Stimulated activated effector memory CD8-positive, alpha-beta T cell treated with anti-CD3 and anti-CD28 coated beads, Interleukin-12 subunit alpha, Interleukin-12 subunit beta, amount 100 ng/mL, for 72 hours (primary cell): Measurements from ENCODE around the gene TBC1D10B.
A peak's percentile ranks its signal among the peaks of the same experiment; 100 is the strongest.

Experiments
- ATAC-seq: fragments of 150-1000 bp; cut with Tn5 transposase; 2 replicates; pipeline ENCODE4 v1.10.0; 2021
- DNase-seq, 2 donors: peaks; one replicate each; pipeline ENCODE4 v3.0.0; 2021 to 2022; ENCODE audit warnings: low spot score in 2 of 2
- H3K27ac Mint-ChIP-seq: one replicate; pipeline ENCODE4 v1.8.0; 2022; ENCODE audit warnings: mild to moderate bottlenecking, mixed read lengths
- H3K36me3 Mint-ChIP-seq: one replicate; pipeline ENCODE4 v1.8.0; 2022; ENCODE audit warnings: mild to moderate bottlenecking, mixed read lengths
- H3K4me1 Mint-ChIP-seq: one replicate; pipeline ENCODE4 v1.8.0; 2022; ENCODE audit warnings: mixed read lengths
- H3K4me3 Mint-ChIP-seq: one replicate; pipeline ENCODE4 v1.8.0; 2022; ENCODE audit warnings: mild to moderate bottlenecking, mixed read lengths
- H3K9me3 Mint-ChIP-seq: one replicate; pipeline ENCODE4 v1.8.0; 2022; ENCODE audit warnings: mixed read lengths

Gene TBC1D10B, protein sequence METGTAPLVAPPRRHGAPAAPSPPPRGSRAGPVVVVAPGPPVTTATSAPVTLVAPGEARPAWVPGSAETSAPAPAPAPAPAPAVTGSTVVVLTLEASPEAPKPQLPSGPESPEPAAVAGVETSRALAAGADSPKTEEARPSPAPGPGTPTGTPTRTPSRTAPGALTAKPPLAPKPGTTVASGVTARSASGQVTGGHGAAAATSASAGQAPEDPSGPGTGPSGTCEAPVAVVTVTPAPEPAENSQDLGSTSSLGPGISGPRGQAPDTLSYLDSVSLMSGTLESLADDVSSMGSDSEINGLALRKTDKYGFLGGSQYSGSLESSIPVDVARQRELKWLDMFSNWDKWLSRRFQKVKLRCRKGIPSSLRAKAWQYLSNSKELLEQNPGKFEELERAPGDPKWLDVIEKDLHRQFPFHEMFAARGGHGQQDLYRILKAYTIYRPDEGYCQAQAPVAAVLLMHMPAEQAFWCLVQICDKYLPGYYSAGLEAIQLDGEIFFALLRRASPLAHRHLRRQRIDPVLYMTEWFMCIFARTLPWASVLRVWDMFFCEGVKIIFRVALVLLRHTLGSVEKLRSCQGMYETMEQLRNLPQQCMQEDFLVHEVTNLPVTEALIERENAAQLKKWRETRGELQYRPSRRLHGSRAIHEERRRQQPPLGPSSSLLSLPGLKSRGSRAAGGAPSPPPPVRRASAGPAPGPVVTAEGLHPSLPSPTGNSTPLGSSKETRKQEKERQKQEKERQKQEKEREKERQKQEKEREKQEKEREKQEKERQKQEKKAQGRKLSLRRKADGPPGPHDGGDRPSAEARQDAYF

DNA sequence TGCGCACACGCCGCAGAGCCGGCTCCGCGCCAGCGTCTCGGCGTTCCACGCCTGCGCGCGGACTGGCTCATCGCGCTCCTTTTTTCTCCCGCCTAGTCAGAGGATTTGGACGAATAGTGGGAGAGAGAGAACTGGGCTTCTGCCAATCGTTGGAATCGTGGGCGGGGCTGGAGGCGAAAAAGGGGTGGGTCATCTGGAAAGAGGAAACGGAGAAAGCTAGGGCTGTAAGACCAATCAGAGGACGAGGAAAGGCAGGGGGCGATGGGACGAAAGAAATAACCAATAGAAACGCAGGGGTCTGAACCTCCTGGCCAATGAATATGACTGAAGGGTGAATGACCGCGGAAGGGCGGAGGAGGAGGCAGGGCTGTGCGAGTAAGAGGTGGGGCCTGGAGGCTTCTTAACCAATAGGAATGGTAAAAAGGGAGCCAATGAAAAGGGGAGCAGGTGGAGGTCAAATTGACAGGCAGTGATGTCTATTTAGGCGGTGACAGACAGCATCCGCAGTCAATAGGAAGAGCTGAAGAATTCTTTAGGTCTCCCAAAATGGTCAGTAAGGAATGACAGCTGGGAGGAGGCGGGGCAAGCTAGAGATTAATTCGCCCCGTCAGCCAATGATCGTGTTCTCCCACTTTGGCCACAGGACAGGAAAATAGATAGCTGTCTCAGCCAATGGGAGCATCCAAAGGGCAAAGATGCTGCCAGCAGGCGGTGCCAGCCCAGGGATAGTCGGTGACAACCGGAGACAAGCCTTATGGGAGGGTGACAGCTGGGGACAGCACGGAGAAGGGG, at the start of gene TBC1D10B:
Gene TBC1D10B, minus strand, starts transcription at position 39 of the 792 bp plus-strand sequence. CDS start 311 bp downstream, outside the sequence.
- H3K9me3 Mint-ChIP-seq, result no peaks in the 10 kb centered on the region
- peak within 1 kb of the TSS; percentile 93 for H3K27ac Mint-ChIP-seq
- DNase-seq (peak; percentile 88 to 99), ATAC-seq (peak; percentile 89)
- H3K36me3 Mint-ChIP-seq, result peaks cover 45% of the 10 kb centered on the region
- H3K4me3 Mint-ChIP-seq, result peak within 1 kb of the TSS; percentile 91
- H3K4me1 Mint-ChIP-seq, result peaks cover 46% of the 10 kb centered on the region

DNA sequence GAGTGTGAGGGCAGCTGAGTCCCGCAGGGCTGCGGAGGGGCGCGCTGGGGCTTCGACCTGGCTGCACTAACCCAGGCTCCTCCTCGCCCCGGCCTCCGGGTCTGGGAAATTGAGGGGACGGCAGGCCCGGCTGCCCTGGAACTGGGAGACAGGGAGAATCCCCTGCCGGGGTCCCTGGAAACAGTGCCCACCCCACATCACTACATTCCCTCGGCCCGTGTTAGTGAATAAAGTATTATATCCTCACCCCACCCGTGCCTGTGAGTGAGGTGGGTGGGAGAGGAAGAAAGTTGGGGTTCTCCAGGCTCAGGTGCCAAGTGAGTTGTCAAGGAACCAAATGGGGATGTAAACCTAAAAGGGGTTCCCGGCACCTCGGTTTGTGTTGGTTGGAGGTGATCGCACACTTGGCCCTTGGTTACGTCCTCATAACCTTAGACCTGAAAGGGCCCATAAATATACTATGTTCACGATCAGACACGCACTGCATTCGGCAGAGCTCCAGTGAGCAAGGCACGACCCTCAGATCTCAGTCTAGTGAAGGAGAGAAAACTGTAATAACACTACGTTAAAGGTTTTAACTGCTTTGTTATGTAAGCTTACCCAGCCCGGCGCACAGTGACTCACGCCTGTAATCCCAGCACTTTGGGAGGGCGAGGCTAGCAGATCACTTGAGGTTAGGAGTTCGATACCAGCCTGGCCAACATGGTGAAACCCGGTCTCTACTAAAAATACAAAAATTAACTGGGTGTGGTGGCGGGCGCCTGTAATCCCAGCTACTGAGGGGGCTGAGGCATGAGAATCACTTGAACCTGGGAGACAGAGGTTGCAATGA, 48.3 kb upstream of the TBC1D10B start:
- Mint-ChIP-seq H3K4me1 (peaks cover 34% of the 10 kb centered on the region), H3K9me3 (no peaks in the 10 kb centered on the region), H3K36me3 (peaks cover 44% of the 10 kb centered on the region), H3K4me3 (peak overlapping the region; percentile 63), H3K27ac (no peak overlapping the region)
- ATAC-seq, result no peak
- peak in 1 of 2 donors; percentile 59 for DNase-seq

DNA sequence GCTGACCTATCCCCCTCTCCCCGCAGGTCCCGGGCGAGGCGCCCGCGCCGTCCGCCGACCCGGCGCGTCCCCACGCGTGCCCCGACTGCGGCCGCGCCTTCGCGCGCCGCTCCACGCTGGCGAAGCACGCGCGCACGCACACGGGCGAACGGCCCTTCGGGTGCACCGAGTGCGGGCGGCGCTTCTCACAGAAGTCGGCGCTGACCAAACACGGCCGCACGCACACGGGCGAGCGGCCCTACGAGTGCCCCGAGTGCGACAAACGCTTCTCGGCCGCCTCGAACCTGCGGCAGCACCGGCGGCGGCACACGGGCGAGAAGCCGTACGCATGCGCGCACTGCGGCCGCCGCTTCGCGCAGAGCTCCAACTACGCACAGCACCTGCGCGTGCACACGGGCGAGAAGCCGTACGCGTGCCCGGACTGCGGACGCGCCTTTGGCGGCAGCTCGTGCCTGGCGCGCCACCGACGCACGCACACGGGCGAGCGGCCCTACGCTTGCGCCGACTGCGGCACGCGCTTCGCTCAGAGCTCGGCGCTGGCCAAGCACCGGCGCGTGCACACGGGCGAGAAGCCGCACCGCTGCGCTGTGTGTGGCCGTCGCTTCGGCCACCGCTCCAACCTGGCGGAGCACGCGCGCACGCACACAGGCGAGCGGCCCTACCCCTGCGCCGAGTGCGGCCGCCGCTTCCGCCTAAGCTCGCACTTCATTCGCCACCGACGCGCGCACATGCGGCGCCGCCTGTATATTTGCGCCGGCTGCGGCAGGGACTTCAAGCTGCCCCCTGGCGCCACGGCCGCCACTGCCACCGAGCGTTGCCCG, 47.4 kb upstream of the TBC1D10B start:
- H3K36me3 Mint-ChIP-seq, result peaks cover 52% of the 10 kb centered on the region
- no peak overlapping the region for H3K27ac Mint-ChIP-seq
- H3K9me3 Mint-ChIP-seq, result no peaks in the 10 kb centered on the region

DNA sequence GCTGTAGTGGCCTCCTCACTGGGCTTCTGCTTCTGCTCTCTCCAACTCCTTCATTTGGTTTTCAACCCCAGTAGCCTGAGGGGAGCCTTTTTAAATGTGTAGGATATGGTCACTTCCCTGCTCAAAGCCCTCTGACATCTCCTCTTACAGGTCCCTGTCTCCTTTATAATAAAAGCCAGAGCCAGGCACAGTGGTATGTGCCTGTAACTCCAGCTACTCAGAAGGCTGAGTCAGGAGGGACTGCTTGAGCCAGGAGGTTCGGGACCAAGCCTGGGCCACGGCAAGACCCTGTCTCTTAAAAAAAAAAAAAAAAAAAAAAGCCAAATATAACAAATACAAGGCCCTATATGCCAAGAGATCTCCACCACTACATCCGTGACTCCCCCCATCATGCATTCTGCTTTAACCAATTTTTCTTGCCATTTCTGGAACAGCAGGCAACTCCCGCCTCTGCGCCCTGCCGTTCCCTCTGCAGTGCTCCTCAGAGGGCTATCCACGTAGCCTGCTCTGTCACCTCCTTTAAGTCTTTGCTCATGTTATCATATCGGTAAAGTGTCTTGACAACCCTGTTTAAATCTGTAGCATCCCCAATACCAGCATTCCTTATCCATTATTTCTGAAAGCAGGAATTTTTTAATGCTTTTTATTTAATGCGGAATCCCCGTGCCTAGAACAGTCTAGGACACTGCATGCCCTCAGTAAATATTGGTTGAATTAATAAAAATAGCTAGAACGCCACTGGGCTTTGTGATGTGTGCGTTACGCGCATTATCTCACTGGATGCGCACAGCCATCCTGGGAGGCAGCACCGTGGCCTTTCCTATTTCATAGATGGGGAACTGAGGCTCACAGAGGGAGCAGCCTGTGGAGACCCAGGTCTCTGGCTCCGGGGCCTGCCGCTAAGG, 46.6 kb upstream of the TBC1D10B start:
- peak overlapping the region; percentile 1 for H3K27ac Mint-ChIP-seq
- ATAC-seq, result no peak
- peak overlapping the region; percentile 63 for H3K4me3 Mint-ChIP-seq
- H3K9me3 Mint-ChIP-seq, result no peaks in the 10 kb centered on the region
- no peak for DNase-seq
- peaks cover 61% of the 10 kb centered on the region for H3K36me3 Mint-ChIP-seq
- peaks cover 38% of the 10 kb centered on the region for H3K4me1 Mint-ChIP-seq

More for the DNA sequence above, 47.4 kb upstream of the TBC1D10B start:
- ATAC-seq (peak; percentile 95), DNase-seq (peak; percentile 76 to 89)
- Mint-ChIP-seq H3K4me1 (peaks cover 34% of the 10 kb centered on the region), H3K4me3 (peak overlapping the region; percentile 63)

DNA sequence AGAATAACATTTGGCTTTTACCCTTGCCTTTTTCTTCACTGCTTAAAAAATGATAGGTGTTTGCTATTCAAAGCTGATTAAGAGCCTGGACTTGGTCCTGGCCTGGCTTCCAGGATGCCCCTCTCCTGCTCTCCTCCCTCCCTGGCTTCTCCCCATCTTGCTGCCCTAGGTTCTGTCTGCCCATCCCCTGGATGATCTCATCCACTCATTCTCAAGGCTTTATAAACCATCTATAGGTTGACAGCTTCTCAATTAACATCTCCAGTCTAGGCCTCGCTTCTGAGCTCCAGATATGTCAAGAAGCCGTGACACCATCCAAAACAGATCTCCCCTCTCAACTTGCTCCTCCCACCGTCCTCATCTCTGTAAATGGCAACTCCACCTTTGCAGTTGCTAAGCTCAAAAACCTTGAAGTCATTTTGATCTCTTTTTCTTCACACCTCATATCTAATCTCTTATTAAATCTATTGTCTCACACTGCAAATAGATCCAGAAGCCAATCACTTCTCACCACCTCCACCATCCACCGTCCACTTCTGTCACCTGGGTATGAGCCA, 45.8 kb upstream of the TBC1D10B start:
- no peaks in the 10 kb centered on the region for H3K9me3 Mint-ChIP-seq
- H3K36me3 Mint-ChIP-seq, result peaks cover 68% of the 10 kb centered on the region
- peaks cover 37% of the 10 kb centered on the region for H3K4me1 Mint-ChIP-seq
- DNase-seq (no peak), ATAC-seq (no peak)
- peak overlapping the region; percentile 1 for H3K27ac Mint-ChIP-seq
- H3K4me3 Mint-ChIP-seq, result no peak overlapping the region

DNA sequence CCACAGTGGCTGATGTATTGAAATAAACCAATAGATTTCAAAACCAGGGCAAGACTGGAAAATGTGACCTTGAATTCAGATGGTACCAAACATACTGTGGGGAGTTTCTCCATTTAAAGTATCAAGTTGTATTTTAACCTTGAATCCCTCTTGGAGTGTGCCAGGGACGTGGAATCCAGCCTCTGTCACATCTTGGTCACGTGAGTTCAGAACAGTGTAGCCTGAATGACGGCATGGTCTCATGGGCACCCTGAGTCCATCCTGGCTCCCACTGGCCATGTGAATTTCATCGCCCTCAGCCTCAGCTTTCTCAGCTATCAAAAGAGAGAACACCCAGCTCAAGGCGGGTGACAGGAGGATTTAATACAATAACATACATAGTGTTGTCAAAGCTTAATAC, 43.9 kb upstream of the TBC1D10B start:
- no peak overlapping the region for H3K4me3 Mint-ChIP-seq

DNA sequence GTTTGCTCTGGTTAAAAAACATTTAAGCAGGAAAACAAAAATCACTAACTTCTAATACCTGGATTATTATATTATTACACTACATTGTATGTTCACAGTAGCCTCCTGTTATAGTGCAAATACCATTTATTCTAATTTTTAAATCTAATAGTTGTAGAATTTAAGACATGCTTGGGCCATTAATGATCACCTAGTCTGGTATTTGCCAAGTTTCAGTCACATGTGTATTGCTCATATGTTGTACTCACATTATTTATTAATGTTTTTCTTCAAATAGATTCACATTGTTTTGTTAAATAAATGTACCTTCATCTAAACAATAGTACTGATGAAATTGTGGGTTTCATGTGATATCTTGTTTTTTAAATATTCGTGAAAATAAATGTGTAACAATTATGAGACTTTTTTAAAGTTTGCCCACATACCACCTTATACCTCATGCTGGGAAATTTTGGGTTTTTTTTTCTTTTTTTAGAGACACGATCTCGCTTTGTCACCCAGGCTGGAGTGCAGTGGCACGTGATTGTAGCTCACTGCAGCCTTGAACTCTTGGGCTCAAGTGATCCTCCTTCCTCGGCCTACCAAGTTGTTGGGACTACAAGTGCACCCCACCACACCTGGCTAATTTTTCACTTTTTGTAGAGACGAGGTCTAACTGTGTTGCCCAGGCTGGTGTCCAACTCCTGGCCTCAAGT, 43.0 kb upstream of the TBC1D10B start:
- Mint-ChIP-seq H3K4me1 (peaks cover 45% of the 10 kb centered on the region), H3K36me3 (peaks cover 80% of the 10 kb centered on the region), H3K9me3 (no peaks in the 10 kb centered on the region), H3K27ac (peak overlapping the region; percentile 60), H3K4me3 (no peak overlapping the region)
- no peak for DNase-seq
- no peak for ATAC-seq

More for the DNA sequence above, 43.9 kb upstream of the TBC1D10B start:
- ATAC-seq (no peak), DNase-seq (no peak)
- Mint-ChIP-seq H3K4me1 (peaks cover 41% of the 10 kb centered on the region), H3K36me3 (peaks cover 85% of the 10 kb centered on the region), H3K27ac (peak overlapping the region; percentile 60), H3K9me3 (no peaks in the 10 kb centered on the region)

DNA sequence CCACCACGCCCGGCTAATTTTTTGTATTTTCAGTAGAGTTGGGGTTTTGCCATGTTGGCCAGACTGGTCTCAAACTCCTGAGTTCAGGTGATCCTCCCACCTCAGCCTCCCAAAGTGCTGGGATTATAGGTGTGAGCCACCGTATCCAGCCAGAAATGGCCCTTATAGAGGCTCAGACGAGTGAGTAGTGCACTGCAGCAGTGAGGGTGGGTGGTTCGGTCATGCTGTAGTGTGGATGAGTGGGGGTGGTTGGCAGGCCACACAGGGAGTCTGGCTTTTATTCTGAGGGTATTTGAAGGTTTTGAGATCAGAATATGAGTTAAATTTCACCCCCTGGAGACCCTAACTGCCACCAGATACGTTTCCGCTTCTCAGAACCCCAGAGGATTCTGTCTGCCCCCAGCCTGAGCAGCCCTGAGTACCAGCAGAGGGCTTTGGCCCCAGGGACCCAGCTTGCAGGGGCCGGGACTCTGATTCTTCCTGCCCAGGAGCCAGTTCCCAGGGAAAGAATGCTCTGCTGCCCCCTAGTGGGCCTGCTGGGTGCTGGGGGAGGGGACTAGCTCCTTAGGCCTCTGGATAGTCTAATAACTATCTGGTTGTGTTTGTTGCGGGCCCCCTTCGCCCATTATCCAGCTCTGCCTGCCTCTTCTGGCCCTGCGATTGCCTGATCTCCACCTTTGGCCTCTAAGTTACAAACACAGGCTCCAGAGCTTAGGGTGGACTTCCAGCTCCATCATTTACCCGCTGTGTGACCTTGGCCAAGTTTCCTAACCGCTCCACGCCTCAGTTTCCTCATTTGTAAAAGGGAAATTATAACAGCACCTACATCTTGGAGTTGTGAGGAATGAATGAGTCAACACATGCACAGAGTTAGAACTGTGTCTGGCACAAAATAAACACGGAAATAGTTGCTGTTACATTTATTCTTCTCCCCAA, 39.1 kb upstream of the TBC1D10B start:
- Mint-ChIP-seq H3K4me3 (peak overlapping the region; percentile 88), H3K27ac (peak overlapping the region; percentile 96), H3K36me3 (peaks cover 62% of the 10 kb centered on the region), H3K4me1 (peaks cover 40% of the 10 kb centered on the region), H3K9me3 (no peaks in the 10 kb centered on the region)
- peak; percentile 72 for ATAC-seq
- DNase-seq, result peak; percentile 95 to 98

DNA sequence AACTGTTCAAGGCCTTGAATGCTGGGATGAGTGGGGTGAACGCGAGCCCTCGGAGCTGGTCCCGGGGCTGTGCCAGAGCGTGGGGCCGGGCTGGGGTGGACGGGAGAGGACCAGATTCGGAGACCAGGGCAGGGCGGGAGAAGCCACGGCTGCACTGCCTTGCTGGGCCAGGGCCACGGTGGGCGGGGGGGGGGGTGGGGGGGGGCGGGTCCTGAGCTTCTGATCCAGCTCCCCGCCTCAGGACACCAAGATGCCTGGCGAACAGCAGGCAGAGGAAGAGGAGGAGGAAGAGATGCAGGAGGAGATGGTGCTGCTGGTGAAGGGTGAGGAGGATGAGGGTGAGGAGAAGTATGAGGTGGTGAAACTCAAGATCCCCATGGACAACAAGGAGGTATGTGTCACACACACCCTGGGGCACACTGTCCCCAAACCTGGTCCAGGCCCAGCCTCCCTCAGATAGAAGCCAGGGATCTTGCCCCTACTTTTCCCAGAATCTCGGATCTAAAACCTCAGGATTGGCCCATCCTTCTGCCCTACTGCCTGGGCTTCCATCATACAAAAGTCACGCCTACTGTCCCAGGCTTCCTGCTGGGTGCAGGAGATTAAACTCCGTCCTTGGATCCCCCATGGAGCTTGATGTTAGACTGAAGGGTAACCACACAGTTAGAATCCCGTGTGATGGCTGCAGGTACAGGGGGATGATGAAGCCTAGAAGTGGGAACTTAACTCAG, 37.7 kb upstream of the TBC1D10B start:
- DNase-seq, result no peak
- Mint-ChIP-seq H3K27ac (peak overlapping the region; percentile 96), H3K36me3 (peaks cover 48% of the 10 kb centered on the region), H3K9me3 (no peaks in the 10 kb centered on the region), H3K4me3 (peak overlapping the region; percentile 88), H3K4me1 (peaks cover 40% of the 10 kb centered on the region)
- ATAC-seq, result no peak

DNA sequence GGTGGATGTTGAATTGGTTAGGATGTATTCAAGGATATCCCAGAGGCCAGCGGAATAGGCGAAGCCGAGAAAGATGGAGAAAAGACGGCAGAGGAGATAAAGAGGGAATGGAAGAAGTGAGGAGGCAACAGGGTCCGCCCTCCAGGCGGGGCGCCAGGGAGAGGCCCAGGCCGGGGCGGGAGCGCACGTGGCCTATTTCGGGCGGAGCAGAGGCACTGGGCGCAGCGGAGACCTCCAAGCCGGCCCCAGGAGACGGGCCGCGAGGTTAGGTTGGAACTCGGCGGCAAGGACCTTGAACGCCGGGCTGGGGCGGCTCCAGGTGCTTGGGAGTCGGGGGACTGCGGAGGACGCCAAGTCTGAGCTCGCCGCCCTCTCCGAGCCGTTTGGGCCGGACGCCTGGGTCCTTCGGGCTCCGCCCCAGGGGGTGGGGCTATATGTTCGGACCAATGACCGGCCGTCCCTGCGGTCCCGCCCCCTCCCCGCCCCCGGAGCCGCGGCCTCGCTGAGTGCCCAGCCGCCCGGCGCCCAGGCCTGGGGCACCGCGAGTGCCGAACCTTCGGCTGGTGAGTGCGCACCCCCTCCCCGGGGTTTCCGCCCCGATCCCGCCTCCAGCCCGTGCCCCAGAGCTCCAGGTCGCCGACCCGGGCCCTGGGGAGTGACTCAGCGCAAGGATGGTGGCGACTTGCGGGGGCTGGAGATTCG, 37.0 kb upstream of the TBC1D10B start, which contains the start of gene ZNF771:
Gene ZNF771, plus strand, starts transcription at position 505 of the 702 bp plus-strand sequence. CDS start 448 bp downstream, outside the sequence.
- no peaks in the 10 kb centered on the region for H3K9me3 Mint-ChIP-seq
- H3K36me3 Mint-ChIP-seq, result peaks cover 41% of the 10 kb centered on the region
- peak within 1 kb of the TSS; percentile 96 for H3K27ac Mint-ChIP-seq
- H3K4me3 Mint-ChIP-seq, result peak within 1 kb of the TSS; percentile 88
- peak; percentile 87 to 96 for DNase-seq
- H3K4me1 Mint-ChIP-seq, result peaks cover 39% of the 10 kb centered on the region
- peak; percentile 91 for ATAC-seq
